Astrocyte (in vitro differentiated cells and primary cell): Measurements from ENCODE around the gene SUSD6. TPM values are rescaled to one million over a fixed set of nuclear protein-coding genes. Genes with fewer than 3 reads are reported as not detected.

Source experiments
- DNase-seq: peaks from one replicate; pipeline ENCODE4 v3.0.0-alpha.2; 2010; ENCODE audit warnings: low read depth
- FAIRE-seq: peaks from 2 replicates; lab custom pipeline; 2011; peaks lifted over from hg19 to GRCh38; lab: Jason Lieb, UNC
- H2AFZ ChIP-seq: 2 replicates; pipeline ENCODE4 v1.6.0; 2012; ENCODE audit warnings: low read depth, low read length, inconsistent platforms
- H3K27ac ChIP-seq: 2 replicates; pipeline ENCODE4 v1.5.1; 2011; ENCODE audit warnings: low read depth, low read length, inconsistent platforms
- H3K27me3 ChIP-seq: 2 replicates; pipeline ENCODE4 v1.6.0; 2011; ENCODE audit warnings: low read length, inconsistent platforms; ENCODE audit not compliant: insufficient read depth
- H3K36me3 ChIP-seq: 2 replicates; pipeline ENCODE4 v1.5.1; 2011; ENCODE audit warnings: low read length, inconsistent platforms; ENCODE audit not compliant: insufficient read depth
- H3K4me1 ChIP-seq: 2 replicates; pipeline ENCODE4 v1.5.1; 2011; ENCODE audit warnings: low read length, inconsistent platforms; ENCODE audit not compliant: insufficient read depth
- H3K4me2 ChIP-seq: 2 replicates; pipeline ENCODE4 v1.6.0; 2012; ENCODE audit warnings: low read length, inconsistent platforms
- H3K4me3 ChIP-seq: 2 replicates; pipeline ENCODE4 v1.5.1; 2011; ENCODE audit warnings: low read depth, mild to moderate bottlenecking, low read length, inconsistent platforms; ENCODE audit not compliant: insufficient read depth
- H3K79me2 ChIP-seq: 2 replicates; pipeline ENCODE4 v1.6.0; 2012; ENCODE audit warnings: mild to moderate bottlenecking, low read length, inconsistent platforms; ENCODE audit not compliant: insufficient read depth
- H3K9ac ChIP-seq: 2 replicates; pipeline ENCODE4 v1.6.0; 2012; ENCODE audit warnings: mild to moderate bottlenecking, low read length, inconsistent platforms
- H3K9me3 ChIP-seq: 2 replicates; pipeline ENCODE4 v1.5.1; 2012; ENCODE audit warnings: low read depth, mild to moderate bottlenecking, low read length, inconsistent platforms; ENCODE audit not compliant: insufficient read depth
- H4K20me1 ChIP-seq: 2 replicates; pipeline ENCODE4 v1.6.0; 2012; ENCODE audit warnings: low read length, inconsistent platforms; ENCODE audit not compliant: insufficient read depth
- H3K27ac Mint-ChIP-seq: one replicate; pipeline ENCODE4 v1.8.0; 2021; ENCODE audit warnings: mild to moderate bottlenecking, mixed read lengths; ENCODE audit not compliant: unreplicated experiment
- H3K27me3 Mint-ChIP-seq: one replicate; pipeline ENCODE4 v1.8.0; 2021; ENCODE audit warnings: low read depth, mixed read lengths; ENCODE audit not compliant: unreplicated experiment
- H3K36me3 Mint-ChIP-seq: one replicate; pipeline ENCODE4 v1.8.0; 2021; ENCODE audit warnings: low read depth, mixed read lengths; ENCODE audit not compliant: unreplicated experiment
- H3K4me1 Mint-ChIP-seq: one replicate; pipeline ENCODE4 v1.8.0; 2021; ENCODE audit warnings: low read depth, mixed read lengths; ENCODE audit not compliant: unreplicated experiment
- H3K4me3 Mint-ChIP-seq: one replicate; pipeline ENCODE4 v1.8.0; 2021; ENCODE audit warnings: mild to moderate bottlenecking, moderate library complexity, mixed read lengths; ENCODE audit not compliant: unreplicated experiment
- H3K9me3 Mint-ChIP-seq: one replicate; pipeline ENCODE4 v1.8.0; 2021; ENCODE audit warnings: mild to moderate bottlenecking, mixed read lengths; ENCODE audit not compliant: unreplicated experiment
- CTCF ChIP-seq: IDR thresholded peaks from 2 replicates; pipeline ENCODE4 v1.5.1; 2011; ENCODE audit warnings: low read depth, mild to moderate bottlenecking, inconsistent platforms, low read length, moderate library complexity; ENCODE audit not compliant: insufficient read depth
- EZH2 ChIP-seq: IDR thresholded peaks from 2 replicates; pipeline ENCODE4 v1.6.1; 2012; ENCODE audit warnings: mild to moderate bottlenecking, low read length, inconsistent platforms; ENCODE audit not compliant: insufficient read depth
- total RNA-seq: library from RNA; stranded (reverse); gene quantifications from 2 replicates; pipeline ENCODE4 v1.2.1, GENCODE V29; 2021

SUSD6 gene
- total RNA-seq, 1 donor from 2014 or later, result 25.6 TPM

GRCh38 chr14:69693145-69693544 lies 81.7 kb downstream of the SUSD6 start:
- Histone ChIP-seq H3K27ac (no peak overlapping the region), H4K20me1 (peaks cover 80% of the 10 kb centered on the region), H3K36me3 (no peaks in the 10 kb centered on the region), H3K4me3 (no peak overlapping the region), H2AFZ (no peak overlapping the region), H3K79me2 (peaks cover 12% of the 10 kb centered on the region), H3K9ac (no peak overlapping the region), H3K9me3 (no peaks in the 10 kb centered on the region), H3K27me3 (no peaks in the 10 kb centered on the region), H3K4me1 (peaks cover 6% of the 10 kb centered on the region), H3K4me2 (no peak overlapping the region)
- Mint-ChIP-seq H3K4me3 (no peak overlapping the region), H3K4me1 (peaks cover 35% of the 10 kb centered on the region), H3K9me3 (no peaks in the 10 kb centered on the region), H3K27ac (no peak overlapping the region), H3K27me3 (no peaks in the 10 kb centered on the region), H3K36me3 (peaks cover 17% of the 10 kb centered on the region)
- no peak for FAIRE-seq
- TF ChIP-seq CTCF (no peak), EZH2 (no peak)
- no peak for DNase-seq

- no peak overlapping the region for H2AFZ ChIP-seq
- Mint-ChIP-seq H3K36me3 (peaks cover 15% of the 10 kb centered on the region), H3K4me3 (no peak overlapping the region), H3K4me1 (peaks cover 34% of the 10 kb centered on the region), H3K27me3 (no peaks in the 10 kb centered on the region), H3K27ac (peak overlapping the region; percentile 34), H3K9me3 (no peaks in the 10 kb centered on the region)
- no peak for FAIRE-seq
- H3K4me1 ChIP-seq, result peaks cover 6% of the 10 kb centered on the region
- no peak overlapping the region for H3K4me2 ChIP-seq
- no peak overlapping the region for H3K27ac ChIP-seq
- H3K36me3 ChIP-seq, result no peaks in the 10 kb centered on the region
- no peaks in the 10 kb centered on the region for H3K9me3 ChIP-seq
- no peak overlapping the region for H3K9ac ChIP-seq
- peaks cover 12% of the 10 kb centered on the region for H3K79me2 ChIP-seq
- DNase-seq, result no peak
- H3K4me3 ChIP-seq, result no peak overlapping the region
- H4K20me1 ChIP-seq, result peaks cover 80% of the 10 kb centered on the region
- TF ChIP-seq CTCF (no peak), EZH2 (no peak)
- no peaks in the 10 kb centered on the region for H3K27me3 ChIP-seq
Measured at GRCh38 chr14:69693801-69694729, 82.7 kb downstream of the SUSD6 start.
